HCT116 (cell line): ENCODE measurements around the gene RAB21. TPM values are rescaled to one million over a fixed set of nuclear protein-coding genes. Genes with fewer than 3 reads are reported as not detected.

Experiments used
- ATAC-seq: fragments of 200-7000 bp; cut with Tn5 transposase; 2 replicates; pipeline ENCODE4 v1.9.1; 2020; ENCODE audit warnings: mild to moderate bottlenecking, moderate library complexity
- BruUV-seq: library from RNA; stranded (reverse); fragments of 400-500 nt; replicated peaks from 2 replicates; lab custom pipeline; 2021; lab: Mats Ljungman, UMichigan
- CTCF ChIA-PET: fragments of 300-600 bp; sonication (Branson Sonifier 250); formaldehyde crosslinking; loops from one replicate; lab custom pipeline; 2021; ENCODE audit warnings: antibody characterized with exemption; lab: Charles Lee
- POLR2A ChIA-PET: fragments of 300-600, 350-600 bp; sonication (Branson Sonifier 250); formaldehyde crosslinking; loops from one replicate; lab custom pipeline; 2021; ENCODE audit warnings: antibody characterized with exemption; lab: Charles Lee
- RAD21 ChIA-PET, 2 experiments: fragments of 300-600 bp; sonication (Branson Sonifier 250); formaldehyde crosslinking; loops; one replicate each; lab custom pipeline; 2023; ENCODE audit warnings: low total read pairs in 2 of 2; ENCODE audit not compliant: uncharacterized antibody in 2 of 2, unreplicated experiment in 2 of 2, low non-redundant PET in 1 of 2; lab: Charles Lee
- DNase-seq: peaks from one replicate; pipeline ENCODE4 v3.0.0-alpha.2; 2010; ENCODE audit warnings: low read depth, low spot score
- H2AFZ ChIP-seq: fragments of 200-600 bp; shearing (Covaris generic), sonication (generic); 2 replicates; pipeline ENCODE4 v1.6.1; 2017; ENCODE audit warnings: low read depth, mixed run types, mixed read lengths, antibody characterized with exemption, low read length; ENCODE audit not compliant: poor library complexity, severe bottlenecking
- H3K27ac ChIP-seq: 2 replicates; pipeline ENCODE4 v1.5.1; 2012; ENCODE audit warnings: low read depth, low read length
- H3K27me3 ChIP-seq: fragments of 200-600 bp; sonication (generic); 2 replicates; pipeline ENCODE4 v1.6.1; 2016; ENCODE audit warnings: mixed run types, low read length, mixed read lengths; ENCODE audit not compliant: insufficient read depth
- H3K36me3 ChIP-seq, 2 experiments: fragments of 200-500 bp in 1 of 2; fragments of 200-600 bp in 1 of 2; sonication (Bioruptor generic) in 1 of 2; sonication (generic) in 1 of 2; 2 replicates each; pipeline versions ENCODE4 v1.5.1 to v1.6.1; 2014 to 2016; ENCODE audit warnings: low read length in 2 of 2, inconsistent platforms in 1 of 2, mixed read lengths in 1 of 2, mixed run types in 1 of 2; ENCODE audit not compliant: insufficient read depth in 2 of 2, control insufficient read depth in 1 of 2
- H3K4me1 ChIP-seq, 2 experiments: fragments of 200-600 bp in 1 of 2; sonication (generic) in 1 of 2; 2 replicates each; pipeline versions ENCODE4 v1.5.1 to v1.6.1; 2012 to 2017; ENCODE audit warnings: low read length in 2 of 2, inconsistent platforms in 1 of 2, mild to moderate bottlenecking in 1 of 2, mixed read lengths in 1 of 2, mixed run types in 1 of 2, moderate library complexity in 1 of 2; ENCODE audit not compliant: insufficient read depth in 2 of 2, control insufficient read depth in 1 of 2
- H3K4me2 ChIP-seq: fragments of 200-600 bp; sonication (generic); 2 replicates; pipeline ENCODE4 v1.6.1; 2017; ENCODE audit warnings: mixed run types, low read length, mixed read lengths
- H3K4me3 ChIP-seq, 2 experiments: fragments of 200-600 bp in 1 of 2; sonication (generic) in 1 of 2; replicated peaks in 1 of 2; 2 replicates each; pipeline ENCODE4 v1.5.1; 2011 to 2016; ENCODE audit warnings: low read length in 2 of 2, control low read depth in 1 of 2, low read depth in 1 of 2, mild to moderate bottlenecking in 1 of 2, mixed read lengths in 1 of 2, mixed run types in 1 of 2
- H3K79me2 ChIP-seq: fragments of 200-600 bp; sonication (generic); 2 replicates; pipeline ENCODE4 v1.6.1; 2017; ENCODE audit warnings: mild to moderate bottlenecking, mixed run types, low read length, moderate library complexity, mixed read lengths; ENCODE audit not compliant: insufficient read depth
- H3K9ac ChIP-seq: fragments of 200-600 bp; sonication (generic); 2 replicates; pipeline ENCODE4 v1.6.1; 2016; ENCODE audit warnings: low read length, mixed read lengths
- H3K9me2 ChIP-seq: fragments of 200-600 bp; sonication (generic), shearing (Covaris generic); 2 replicates; pipeline ENCODE4 v1.6.1; 2017; ENCODE audit warnings: mixed run types, mild to moderate bottlenecking, moderate library complexity; ENCODE audit not compliant: insufficient read depth
- H3K9me3 ChIP-seq, 2 experiments: fragments of 200-500 bp in 1 of 2; fragments of 200-600 bp in 1 of 2; sonication (Bioruptor generic) in 1 of 2; sonication (generic) in 1 of 2; 2 replicates each; pipeline ENCODE4 v1.6.1; 2014 to 2017; ENCODE audit warnings: low read length in 2 of 2, mixed read lengths in 2 of 2, inconsistent platforms in 1 of 2, low read depth in 1 of 2, mild to moderate bottlenecking in 1 of 2, mixed run types in 1 of 2, moderate library complexity in 1 of 2; ENCODE audit not compliant: control insufficient read depth in 1 of 2, insufficient read depth in 1 of 2
- H4K20me1 ChIP-seq: fragments of 200-600 bp; sonication (generic), shearing (Covaris generic); 2 replicates; pipeline ENCODE4 v1.6.1; 2017; ENCODE audit warnings: mixed run types, mild to moderate bottlenecking, moderate library complexity; ENCODE audit not compliant: insufficient read depth
- CEBPB ChIP-seq: IDR thresholded peaks from 2 replicates; pipeline ENCODE4 v1.6.1; 2012; ENCODE audit warnings: low read depth
- CTCF ChIP-seq, 3 experiments: fragments of 200-600 bp in 1 of 3; sonication (generic) in 1 of 3; IDR thresholded peaks in 2 of 3; conservative IDR thresholded peaks in 1 of 3; 2 replicates each; pipeline ENCODE4 v1.5.1; 2012 to 2017; ENCODE audit warnings: low read depth in 2 of 3, low read length in 2 of 3, antibody characterized with exemption in 1 of 3, borderline replicate concordance in 1 of 3, control low read depth in 1 of 3, mild to moderate bottlenecking in 1 of 3, mixed read lengths in 1 of 3, mixed run types in 1 of 3, moderate library complexity in 1 of 3; ENCODE audit not compliant: insufficient read depth in 1 of 3
- EGR1 ChIP-seq: IDR thresholded peaks from 2 replicates; pipeline ENCODE4 v1.6.1; 2012; ENCODE audit warnings: low read depth
- EZH2 ChIP-seq: fragments of 200-600 bp; sonication (generic); IDR thresholded peaks from 2 replicates; pipeline ENCODE4 v1.6.1; 2017; ENCODE audit warnings: antibody characterized with exemption, mixed run types
- RAD21 ChIP-seq: IDR thresholded peaks from 2 replicates; pipeline ENCODE4 v1.6.1; 2012; ENCODE audit warnings: low read depth, mild to moderate bottlenecking
- TCF7L2 ChIP-seq: IDR thresholded peaks from 2 replicates; pipeline ENCODE4 v1.7.0; 2011; ENCODE audit warnings: borderline replicate concordance, inconsistent platforms; ENCODE audit not compliant: insufficient read depth, insufficient read length; ENCODE audit errors: extremely low read depth
- ZFX ChIP-seq: fragments of 450-650 bp; IDR thresholded peaks from 2 replicates; pipeline ENCODE4 v1.6.1; 2017
- intact Hi-C: fragments of 100-400 bp; cut with micrococcal nuclease; formaldehyde crosslinking; loops from 2 replicates; pipeline ENCODE4 v1.10.0; 2022
- total RNA-seq: library from RNA; stranded (reverse); gene quantifications from one replicate; pipeline ENCODE4 v1.2.1, GENCODE V29; 2021; ENCODE audit not compliant: unreplicated experiment

Gene RAB21
- total RNA-seq, 1 experiment from 2014 or later, result 57.1 TPM

- TF ChIP-seq EZH2 (no peak), EGR1 (no peak), TCF7L2 (no peak)
- TF ChIP-seq, all 23 proteins: peak for 4
These were observed 85.7 kb downstream of the RAB21 start (continued) for GRCh38 chr12:71840231-71840847.

- no peaks in the 10 kb centered on the region for H3K9me2 ChIP-seq
- H3K36me3 ChIP-seq, result no peaks in the 10 kb centered on the region
- ATAC-seq (peak; percentile 54; the same call in 1 of the 2 replicates), DNase-seq (peak; percentile 13)
- no peaks in the 10 kb centered on the region for H3K27me3 ChIP-seq
- ChIA-PET RAD21 (no interaction called here), POLR2A (interaction anchor here (0.8 kb wide), 1 partner anchor 24 kb away, joined by 3 read pairs; no protein-coding TSS in a partner anchor), CTCF (interaction anchor here (0.8 to 1.8 kb wide), 10 partner anchors 9 to 210 kb away, joined by 3 to 15 read pairs (median 3); no protein-coding TSS in a partner anchor)
- no peak overlapping the region for H3K9ac ChIP-seq
- no peak overlapping the region for H3K27ac ChIP-seq
- no TSS peak for BruUV-seq
- H3K4me2 ChIP-seq, result no peak overlapping the region
- H3K79me2 ChIP-seq, result peaks cover 97% of the 10 kb centered on the region
- no peaks in the 10 kb centered on the region for H3K9me3 ChIP-seq
- H2AFZ ChIP-seq, result no peak overlapping the region
- H3K4me3 ChIP-seq, result no peak overlapping the region
- no peaks in the 10 kb centered on the region for H3K4me1 ChIP-seq
- H4K20me1 ChIP-seq, result peaks cover 4% of the 10 kb centered on the region; the same call in 1 of the 2 replicates
- intact Hi-C loops, result loop anchor here (2.0 kb wide), 1 partner anchor 66 kb away; no protein-coding TSS in a partner anchor
- TF ChIP-seq ZFX, result no peak
- no peak for TF ChIP-seq EGR1
- TF ChIP-seq CTCF (IDR thresholded peaks at IDR 0.05 in 2 of 3, conservative IDR thresholded peaks at IDR 0.05 in 1 of 3; ENCODE audit: borderline replicate concordance in 1 of 3, insufficient read depth in 1 of 3, low read depth in 2 of 3, low read length in 2 of 3), result peak; percentile 32 to 70 (median 53); a peak in 5 of 6 replicates
- TF ChIP-seq CEBPB, result no peak
- peak; percentile 53; the same call in 1 of the 2 replicates for TF ChIP-seq RAD21
These were observed 91.8 kb downstream of the RAB21 start for GRCh38 chr12:71846322-71846940.
